Thymus (tissue), 11 donors: ENCODE measurements around the gene PLIN5. TPM values are rescaled to one million over a fixed set of nuclear protein-coding genes. Genes with fewer than 3 reads are reported as not detected.

ENCODE experiments used
- DNase-seq, 9 donors: peaks; one replicate each; pipeline ENCODE4 v3.0.0-alpha.2; 2013; ENCODE audit warnings: low spot score in 9 of 9, low read depth in 6 of 9, missing footprints in 1 of 9
- H3K27ac ChIP-seq, 2 donors: one replicate each; pipeline ENCODE4 v1.5.1; 2013; ENCODE audit warnings: control low read depth in 1 of 2, low read depth in 1 of 2, low read length in 1 of 2, mild to moderate bottlenecking in 1 of 2, moderate library complexity in 1 of 2
- H3K27me3 ChIP-seq, 2 donors: one replicate each; pipeline ENCODE4 v1.5.1; 2013; ENCODE audit warnings: low read length in 1 of 2; ENCODE audit not compliant: control insufficient read depth in 2 of 2, insufficient read depth in 1 of 2
- H3K36me3 ChIP-seq, 2 donors: one replicate each; pipeline ENCODE4 v1.5.1; 2013; ENCODE audit warnings: low read length in 1 of 2, mild to moderate bottlenecking in 1 of 2, moderate library complexity in 1 of 2; ENCODE audit not compliant: control insufficient read depth in 2 of 2, insufficient read depth in 2 of 2
- H3K4me1 ChIP-seq, 2 donors: one replicate each; pipeline ENCODE4 v1.5.1; 2013; ENCODE audit warnings: low read length in 2 of 2; ENCODE audit not compliant: control insufficient read depth in 2 of 2, insufficient read depth in 2 of 2
- H3K4me3 ChIP-seq, 2 donors: one replicate each; pipeline ENCODE4 v1.5.1; 2013; ENCODE audit warnings: low read length in 2 of 2, control low read depth in 1 of 2, mild to moderate bottlenecking in 1 of 2
- H3K9me3 ChIP-seq, 2 donors: one replicate each; pipeline ENCODE4 v1.5.1; 2013; ENCODE audit warnings: low read length in 1 of 2, mild to moderate bottlenecking in 1 of 2; ENCODE audit not compliant: control insufficient read depth in 2 of 2, insufficient read depth in 1 of 2
- WGBS: extraction: QIAGEN DNeasy Blood & Tissue Kit; methylation state at CpG from one replicate; pipeline ENCODE4 v1.1.7; 2013; 5-methylcytosine and 5-hydroxymethylcytosine counted together
- polyA plus RNA-seq: library from polyadenylated mRNA; stranded (reverse); fragments of 200-250 nt; gene quantifications from one replicate; pipeline ENCODE4 v1.2.3, GENCODE V29; 2013
- total RNA-seq: library from RNA; stranded (reverse); fragments of 120-200 nt; gene quantifications from one replicate; pipeline ENCODE4 v1.2.4, GENCODE V29; 2013
- donor health status: healthy.

PLIN5 gene
- total and polyA plus RNA-seq, 2 donors = 1.2 to 12.3 TPM

DNA sequence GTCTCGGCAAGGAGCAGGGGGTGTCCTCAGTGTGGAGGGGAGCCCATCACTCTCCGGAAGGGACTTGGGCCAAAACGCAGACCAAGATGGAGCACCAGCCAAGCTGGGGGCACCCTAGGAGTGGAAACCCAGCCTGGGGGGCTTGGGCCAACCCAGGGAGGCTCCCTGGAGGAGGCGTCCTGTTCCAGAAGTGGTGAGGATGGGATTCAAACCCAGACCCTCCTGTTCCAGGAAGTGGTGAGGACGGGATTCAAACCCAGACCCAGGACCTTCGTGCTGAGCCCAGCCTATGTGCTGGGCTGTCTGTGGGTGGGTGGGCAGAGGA is 15.9 kb downstream of the PLIN5 start:
- no peaks in the 10 kb centered on the region for H3K27me3 ChIP-seq

GRCh38 chr19:4518345-4519171 is 16.5 kb downstream of the PLIN5 start, which contains the start of gene PLIN4:
TSS of gene PLIN4 (minus strand) at chr19:4518486. CDS start at chr19:4518272, 214 bp downstream.
- Histone ChIP-seq H3K9me3 (peaks cover 0 to 16% of the 10 kb centered on the region in 2 donors), H3K27me3 (no peaks in the 10 kb centered on the region), H3K36me3 (no peaks in the 10 kb centered on the region), H3K4me3 (no peak within 1 kb of the TSS), H3K27ac (no peak within 1 kb of the TSS), H3K4me1 (no peaks in the 10 kb centered on the region)
- no peak for DNase-seq
- WGBS = 88% methylated on average over 34 of the region's 34 CpGs

More for the DNA sequence above, 15.9 kb downstream of the PLIN5 start:
- H3K4me3 ChIP-seq = no peak overlapping the region
- no peak for DNase-seq
- peaks cover 0 to 16% of the 10 kb centered on the region in 2 donors for H3K9me3 ChIP-seq
- no peaks in the 10 kb centered on the region for H3K36me3 ChIP-seq
- no peak overlapping the region for H3K27ac ChIP-seq
- WGBS = 97% methylated on average over 6 of the region's 6 CpGs
- H3K4me1 ChIP-seq = no peaks in the 10 kb centered on the region

- Histone ChIP-seq H3K27me3 (no peaks in the 10 kb centered on the region), H3K4me3 (no peak overlapping the region), H3K36me3 (no peaks in the 10 kb centered on the region), H3K27ac (no peak overlapping the region), H3K9me3 (peaks cover 0 to 16% of the 10 kb centered on the region in 2 donors), H3K4me1 (no peaks in the 10 kb centered on the region)
- WGBS = 91% methylated on average over 24 of the region's 24 CpGs
- DNase-seq = no peak
Observed at GRCh38 chr19:4517451-4518057, 17.5 kb downstream of the PLIN5 start.

DNA sequence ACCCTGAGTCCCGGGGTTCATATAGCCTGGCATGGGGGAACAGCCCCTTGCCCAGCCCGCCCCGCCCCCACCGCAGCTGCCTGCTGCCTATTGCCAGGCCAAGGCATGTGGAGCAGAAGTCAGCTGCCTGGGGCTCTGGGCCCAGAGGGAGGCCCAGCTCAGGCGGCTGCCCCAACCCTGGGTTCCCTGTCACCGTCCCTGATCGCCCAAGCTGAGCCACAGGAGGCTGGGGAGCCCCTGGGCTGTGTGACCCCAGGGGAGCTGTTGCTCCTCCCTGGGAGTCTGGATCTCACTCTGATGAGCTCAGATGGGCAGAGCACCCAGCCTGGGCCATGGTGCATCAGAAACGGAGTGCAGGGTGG is 18.1 kb downstream of the PLIN5 start:
- WGBS = 78% methylated on average over 8 of the region's 8 CpGs
- Histone ChIP-seq H3K27me3 (no peaks in the 10 kb centered on the region), H3K4me1 (no peaks in the 10 kb centered on the region), H3K27ac (no peak overlapping the region), H3K9me3 (peaks cover 0 to 16% of the 10 kb centered on the region in 2 donors), H3K4me3 (no peak overlapping the region), H3K36me3 (no peaks in the 10 kb centered on the region)
- DNase-seq = no peak

GRCh38 chr19:4516199-4516938 is 18.7 kb downstream of the PLIN5 start:
- no peaks in the 10 kb centered on the region for H3K27me3 ChIP-seq
- H3K27ac ChIP-seq = no peak overlapping the region
- H3K36me3 ChIP-seq = no peaks in the 10 kb centered on the region
- 71% methylated on average over 14 of the region's 14 CpGs for WGBS
- no peak for DNase-seq
- H3K4me3 ChIP-seq = no peak overlapping the region
- H3K4me1 ChIP-seq = no peaks in the 10 kb centered on the region
- H3K9me3 ChIP-seq = peaks cover 0 to 16% of the 10 kb centered on the region in 2 donors

- no peak for DNase-seq
- 97% methylated on average over 5 of the region's 5 CpGs for WGBS
- Histone ChIP-seq H3K27ac (no peak overlapping the region), H3K4me1 (no peaks in the 10 kb centered on the region), H3K27me3 (no peaks in the 10 kb centered on the region), H3K36me3 (no peaks in the 10 kb centered on the region), H3K9me3 (peaks cover 0 to 16% of the 10 kb centered on the region in 2 donors), H3K4me3 (no peak overlapping the region)
Observed at GRCh38 chr19:4515732-4516131, 19.3 kb downstream of the PLIN5 start.

DNA sequence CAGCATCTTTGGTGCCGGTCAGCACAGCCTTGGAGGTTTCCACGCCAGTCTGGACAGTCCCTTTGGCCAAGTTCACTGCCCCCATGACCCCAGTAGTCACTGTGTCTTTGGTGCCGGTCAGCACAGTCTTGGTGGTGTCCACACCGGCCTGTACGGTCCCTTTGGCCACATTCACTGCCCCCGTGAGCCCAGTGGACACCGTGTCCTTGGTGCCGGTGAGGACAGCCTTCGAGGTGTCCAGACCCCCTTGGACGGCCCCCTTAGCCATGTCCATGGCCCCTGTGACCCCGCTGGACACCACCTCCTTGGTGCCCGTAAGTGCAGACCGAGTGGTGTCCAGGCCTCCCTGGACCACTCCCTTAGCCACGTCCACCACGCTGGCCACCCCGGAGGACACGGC is 21.8 kb downstream of the PLIN5 start:
- Histone ChIP-seq H3K9me3 (no peaks in the 10 kb centered on the region), H3K27ac (no peak overlapping the region), H3K4me3 (no peak overlapping the region), H3K4me1 (no peaks in the 10 kb centered on the region), H3K36me3 (no peaks in the 10 kb centered on the region), H3K27me3 (no peaks in the 10 kb centered on the region)
- 95% methylated on average over 17 of the region's 17 CpGs for WGBS
- DNase-seq = no peak

GRCh38 chr19:4512070-4512469 is 23.0 kb downstream of the PLIN5 start:
- DNase-seq = no peak

More at GRCh38 chr19:4512070-4512469, 23.0 kb downstream of the PLIN5 start:
- 91% methylated on average over 17 of the region's 17 CpGs for WGBS
- no peak overlapping the region for H3K4me3 ChIP-seq
- H3K9me3 ChIP-seq = no peaks in the 10 kb centered on the region
- H3K36me3 ChIP-seq = no peaks in the 10 kb centered on the region
- H3K4me1 ChIP-seq = no peaks in the 10 kb centered on the region
- H3K27ac ChIP-seq = no peak overlapping the region
- H3K27me3 ChIP-seq = no peaks in the 10 kb centered on the region
